Retinal pigment epithelial cell (primary cell): ENCODE results near the gene RAB29.
A peak's percentile ranks its signal among the peaks of the same experiment; 100 is the strongest.

Source experiments
- DNase-seq: peaks from one replicate; pipeline ENCODE4 v3.0.0-alpha.2; 2010; ENCODE audit warnings: low read depth
- H3K4me3 ChIP-seq: 2 replicates; pipeline ENCODE4 v1.5.1; 2011; ENCODE audit warnings: mild to moderate bottlenecking, low read length, control low read depth, moderate library complexity
- TF ChIP-seq, protein P1 (sequence below): conservative IDR thresholded peaks from 2 replicates; pipeline ENCODE4 v1.5.1; 2011; ENCODE audit warnings: low read depth, low read length, control low read depth, inconsistent platforms

RAB29 gene

DNA sequence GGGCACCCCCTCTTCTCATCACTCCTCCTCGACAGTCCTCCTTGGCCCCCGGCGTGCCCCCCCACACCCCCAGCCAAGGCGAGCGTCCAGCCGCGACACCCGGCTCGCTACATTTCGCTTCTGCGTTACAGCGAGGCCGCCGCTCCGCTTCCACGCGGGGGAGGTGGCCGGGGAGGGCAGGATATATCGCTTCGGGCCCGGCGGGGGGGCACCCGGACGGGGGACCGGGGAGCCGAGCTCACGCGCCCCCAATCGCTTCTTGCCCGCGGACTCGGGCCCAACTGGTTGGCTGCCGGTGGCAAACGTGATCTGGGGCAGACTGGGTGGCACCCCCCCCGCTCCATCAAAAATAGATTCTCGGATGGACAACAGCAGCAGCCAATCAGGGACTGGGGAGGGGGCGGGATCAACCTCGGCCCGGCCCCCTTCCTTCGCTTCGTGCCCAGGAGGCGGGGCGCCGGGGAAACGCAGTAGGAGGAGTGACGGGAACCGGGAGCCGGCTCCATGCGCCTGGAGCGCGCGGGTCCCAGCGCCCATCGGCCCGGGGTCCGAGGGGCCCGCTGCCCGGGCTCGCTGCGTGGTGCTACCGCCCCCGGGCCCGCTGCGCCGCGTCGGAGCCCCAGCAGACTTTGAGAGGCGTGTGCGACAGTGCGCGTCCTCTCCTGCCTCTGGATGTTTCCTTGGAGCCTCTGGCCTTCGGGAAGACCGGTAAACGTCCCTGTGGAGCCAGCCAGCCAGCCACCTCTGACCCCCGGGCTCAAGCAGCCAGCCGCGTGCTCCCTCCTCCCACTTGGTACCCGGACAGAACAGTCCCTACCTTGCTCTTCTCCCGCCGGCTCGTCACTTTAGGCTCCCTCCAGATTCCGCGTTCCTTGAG, 37.8 kb upstream of the RAB29 start, which contains the start of gene SLC41A1:
Gene SLC41A1 (minus strand): TSS at position 321 of the 877 bp plus-strand sequence. CDS start 2,757 bp downstream, outside the sequence.
- DNase-seq: peak; percentile 49
- TF ChIP-seq, protein P1, sequence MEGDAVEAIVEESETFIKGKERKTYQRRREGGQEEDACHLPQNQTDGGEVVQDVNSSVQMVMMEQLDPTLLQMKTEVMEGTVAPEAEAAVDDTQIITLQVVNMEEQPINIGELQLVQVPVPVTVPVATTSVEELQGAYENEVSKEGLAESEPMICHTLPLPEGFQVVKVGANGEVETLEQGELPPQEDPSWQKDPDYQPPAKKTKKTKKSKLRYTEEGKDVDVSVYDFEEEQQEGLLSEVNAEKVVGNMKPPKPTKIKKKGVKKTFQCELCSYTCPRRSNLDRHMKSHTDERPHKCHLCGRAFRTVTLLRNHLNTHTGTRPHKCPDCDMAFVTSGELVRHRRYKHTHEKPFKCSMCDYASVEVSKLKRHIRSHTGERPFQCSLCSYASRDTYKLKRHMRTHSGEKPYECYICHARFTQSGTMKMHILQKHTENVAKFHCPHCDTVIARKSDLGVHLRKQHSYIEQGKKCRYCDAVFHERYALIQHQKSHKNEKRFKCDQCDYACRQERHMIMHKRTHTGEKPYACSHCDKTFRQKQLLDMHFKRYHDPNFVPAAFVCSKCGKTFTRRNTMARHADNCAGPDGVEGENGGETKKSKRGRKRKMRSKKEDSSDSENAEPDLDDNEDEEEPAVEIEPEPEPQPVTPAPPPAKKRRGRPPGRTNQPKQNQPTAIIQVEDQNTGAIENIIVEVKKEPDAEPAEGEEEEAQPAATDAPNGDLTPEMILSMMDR: no peak
- H3K4me3 ChIP-seq: peak within 1 kb of the TSS; percentile 75

DNA sequence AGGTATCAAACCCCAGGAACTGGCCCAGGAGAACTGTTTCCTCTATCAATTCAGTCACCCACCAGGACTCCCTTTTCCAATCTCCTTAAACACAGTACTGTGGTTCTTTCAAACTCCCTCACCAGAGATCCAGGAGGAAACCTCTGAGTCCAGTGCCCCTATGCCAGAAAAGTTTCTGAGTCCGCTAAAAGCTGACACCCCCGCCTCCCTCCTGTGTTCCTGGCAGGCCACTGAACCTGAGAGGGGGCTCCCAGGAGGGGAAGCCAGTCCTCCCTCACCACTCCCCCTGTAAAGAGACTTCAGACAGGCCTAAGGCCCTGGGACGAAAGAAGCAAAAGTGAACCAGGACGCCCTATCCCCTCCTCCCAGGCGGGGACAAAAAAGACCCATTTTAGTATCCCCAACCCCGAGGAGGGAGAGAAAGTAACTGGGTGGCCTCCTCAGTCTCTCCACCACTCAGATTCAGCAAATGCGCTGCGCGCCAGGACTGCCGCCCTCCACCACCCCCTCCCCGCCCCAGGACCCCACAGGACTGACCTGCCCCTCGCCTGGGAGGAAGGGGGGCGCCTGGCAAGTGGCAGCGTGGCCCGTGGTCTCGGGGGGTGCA, 37.1 kb upstream of the RAB29 start:
- TF ChIP-seq, protein P1: no peak
- peak overlapping the region; percentile 75 for H3K4me3 ChIP-seq
- DNase-seq: no peak

DNA sequence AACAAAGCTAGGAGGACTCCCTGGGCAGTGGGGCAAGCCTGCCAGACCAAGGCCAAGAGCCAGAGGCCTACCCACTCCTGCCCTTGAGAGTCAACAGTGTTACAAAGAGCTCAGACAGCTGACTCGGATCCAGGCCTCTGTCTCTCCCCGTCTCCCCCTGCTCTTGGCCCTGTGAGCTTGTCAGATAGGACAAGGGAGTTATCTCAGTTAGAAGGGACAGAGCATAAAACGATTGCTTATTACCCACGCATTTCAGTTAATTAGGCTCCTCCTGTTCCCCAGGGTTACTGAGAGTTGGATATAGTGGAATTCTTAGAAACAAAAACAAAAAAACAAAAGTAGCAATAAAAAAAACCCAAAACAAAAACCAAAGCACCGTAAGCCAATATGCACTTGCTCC, 36.4 kb upstream of the RAB29 start:
- TF ChIP-seq, protein P1: no peak
- no peak for DNase-seq
- H3K4me3 ChIP-seq: peak overlapping the region; percentile 75

DNA sequence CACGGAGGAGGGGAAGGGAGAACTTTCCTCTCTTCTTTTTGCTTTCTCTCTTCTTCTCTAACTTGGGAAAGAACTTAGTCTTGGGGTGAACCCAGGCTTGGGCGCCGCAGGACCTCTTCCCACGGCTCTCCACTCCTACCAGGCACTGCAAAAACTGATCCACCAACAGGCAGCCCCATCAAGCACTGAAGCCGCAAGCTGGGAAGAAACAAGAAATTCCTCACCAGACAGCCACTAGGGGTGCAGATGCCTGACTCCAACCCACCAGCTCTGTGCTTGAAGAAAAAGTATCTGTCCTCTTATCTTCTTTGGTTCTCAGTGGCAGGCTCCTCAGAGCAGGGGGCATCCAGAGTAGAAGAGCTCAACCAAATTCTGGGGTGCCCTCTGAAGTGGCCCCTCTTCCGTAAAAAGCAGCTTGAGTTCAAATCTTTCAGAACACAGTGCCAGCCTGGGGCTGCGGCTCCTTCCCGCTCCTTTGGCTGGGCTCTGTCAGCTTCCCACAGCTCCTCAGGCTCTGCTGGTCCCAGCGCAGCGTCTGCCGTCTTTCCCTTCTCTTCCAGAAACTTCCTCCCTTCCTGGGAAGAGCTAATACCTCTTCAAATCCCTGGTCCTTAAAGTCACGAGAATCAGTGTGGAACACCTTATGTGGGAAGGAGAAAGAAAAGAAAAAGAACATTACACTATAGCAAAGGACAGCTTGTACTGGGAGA, 35.3 kb upstream of the RAB29 start:
- no peak for DNase-seq
- H3K4me3 ChIP-seq: no peak overlapping the region
- TF ChIP-seq, protein P1: peak; percentile 44

DNA sequence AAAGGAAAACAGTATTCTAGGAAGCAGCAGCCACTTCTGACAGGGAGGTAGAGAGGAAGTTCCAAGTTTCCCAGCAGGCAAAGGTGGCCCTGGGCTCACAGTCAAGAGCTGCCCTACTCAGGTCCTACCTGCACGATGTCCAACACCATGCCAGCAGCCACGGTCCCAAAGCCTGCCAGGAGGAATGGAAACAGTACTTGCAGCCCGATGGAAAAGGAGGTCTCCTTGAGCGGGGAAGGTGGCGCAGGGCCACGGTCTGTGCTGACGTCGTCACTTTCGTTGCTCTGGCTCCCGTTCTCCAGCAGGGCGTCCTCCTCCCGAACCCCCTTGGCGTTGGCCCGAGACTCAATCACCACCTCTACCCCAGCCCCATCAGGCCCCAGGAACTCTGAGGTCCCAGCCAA, 34.7 kb upstream of the RAB29 start:
- no peak for DNase-seq
- TF ChIP-seq, protein P1: no peak
- H3K4me3 ChIP-seq: no peak overlapping the region

DNA sequence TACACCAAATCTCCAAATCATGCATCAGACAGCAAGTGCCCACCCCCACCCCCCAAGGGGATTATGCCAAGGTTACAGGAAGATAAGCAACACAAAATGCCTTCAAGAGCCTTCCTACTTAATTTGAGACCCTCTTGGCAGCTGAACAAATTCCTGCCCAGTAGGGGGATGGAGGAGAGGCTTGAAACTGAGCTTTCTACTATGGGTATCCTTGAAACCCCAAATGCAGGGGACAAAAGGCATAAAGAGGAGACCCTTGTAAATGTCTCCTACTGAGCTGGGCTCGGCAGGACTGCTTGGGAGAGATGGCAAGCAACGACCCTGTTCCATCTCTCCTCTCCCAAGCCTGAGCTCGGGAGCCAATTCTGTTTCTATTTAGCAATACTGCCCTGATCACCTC, 34.2 kb upstream of the RAB29 start:
- TF ChIP-seq, protein P1: no peak
- H3K4me3 ChIP-seq: no peak overlapping the region
- DNase-seq: no peak
